Measurements from ENCODE around the gene ST7.

Gene ST7

DNA sequence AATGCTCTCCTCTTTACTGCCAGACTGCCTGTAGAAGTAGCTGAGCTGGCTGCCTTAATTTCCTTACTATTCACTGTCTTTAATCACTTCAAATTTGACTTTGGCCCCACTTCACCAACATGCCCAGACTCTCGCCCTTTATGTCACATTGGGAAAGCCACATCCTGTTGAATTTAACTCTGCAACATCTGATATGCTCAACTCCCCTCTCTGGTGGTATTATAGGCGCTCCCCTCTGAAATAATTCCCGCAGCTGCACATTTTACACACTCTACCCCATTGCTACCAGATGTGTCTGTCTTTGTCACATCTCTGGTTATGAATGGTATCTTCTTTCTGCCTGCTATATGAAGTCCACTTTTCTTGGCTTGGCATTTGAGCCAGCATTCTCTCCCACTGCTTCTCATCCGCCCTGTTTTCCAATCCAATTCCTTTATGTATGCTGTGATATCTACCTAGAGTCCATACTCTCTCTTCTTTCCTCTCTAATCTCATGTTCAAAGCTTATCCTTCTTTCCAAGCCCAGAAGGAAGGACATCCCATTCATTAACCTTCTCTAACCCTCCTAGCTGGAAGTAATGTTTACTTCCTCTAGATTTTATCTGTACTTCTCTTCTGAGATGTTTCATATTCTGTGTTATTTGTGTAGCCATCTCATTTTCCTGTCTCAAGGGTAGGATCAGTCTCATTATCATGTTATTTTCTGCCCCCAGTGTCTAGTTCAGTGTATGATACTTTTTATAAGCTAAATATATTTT lies 134.5 kb downstream of the ST7 start:
- H3K4me3 ChIP-seq (ENCODE audit: low read length): no peak overlapping the region
- no peak for DNase-seq (ENCODE audit: low read depth)
- no peak for TF ChIP-seq CTCF (IDR thresholded peaks at IDR 0.05; ENCODE audit: insufficient read depth, low read depth, low read length, missing control alignments)

GRCh38 chr7:117088623-117089194 lies 135.4 kb downstream of the ST7 start:
- H3K4me3 ChIP-seq (ENCODE audit: low read length): no peak overlapping the region
- no peak for TF ChIP-seq CTCF (IDR thresholded peaks at IDR 0.05; ENCODE audit: insufficient read depth, low read depth, low read length, missing control alignments)
- DNase-seq (ENCODE audit: low read depth): no peak

GRCh38 chr7:117090791-117091190 lies 137.5 kb downstream of the ST7 start:
- TF ChIP-seq CTCF (IDR thresholded peaks at IDR 0.05; ENCODE audit: insufficient read depth, low read depth, low read length, missing control alignments): no peak
- no peak for DNase-seq (ENCODE audit: low read depth)
- no peak overlapping the region for H3K4me3 ChIP-seq (ENCODE audit: low read length)

- H3K4me3 ChIP-seq (ENCODE audit: low read length): no peak overlapping the region
- TF ChIP-seq CTCF (IDR thresholded peaks at IDR 0.05; ENCODE audit: insufficient read depth, low read depth, low read length, missing control alignments): no peak
- no peak for DNase-seq (ENCODE audit: low read depth)
Measured at GRCh38 chr7:117091721-117092120, 138.4 kb downstream of the ST7 start.

GRCh38 chr7:117092785-117093184 lies 139.5 kb downstream of the ST7 start:
- H3K4me3 ChIP-seq (ENCODE audit: low read length): no peak overlapping the region
- no peak for TF ChIP-seq CTCF (IDR thresholded peaks at IDR 0.05; ENCODE audit: insufficient read depth, low read depth, low read length, missing control alignments)
- DNase-seq (ENCODE audit: low read depth): no peak

GRCh38 chr7:117094457-117094856 lies 141.2 kb downstream of the ST7 start:
- TF ChIP-seq CTCF (IDR thresholded peaks at IDR 0.05; ENCODE audit: insufficient read depth, low read depth, low read length, missing control alignments): no peak
- no peak for DNase-seq (ENCODE audit: low read depth)
- H3K4me3 ChIP-seq (ENCODE audit: low read length): no peak overlapping the region

DNA sequence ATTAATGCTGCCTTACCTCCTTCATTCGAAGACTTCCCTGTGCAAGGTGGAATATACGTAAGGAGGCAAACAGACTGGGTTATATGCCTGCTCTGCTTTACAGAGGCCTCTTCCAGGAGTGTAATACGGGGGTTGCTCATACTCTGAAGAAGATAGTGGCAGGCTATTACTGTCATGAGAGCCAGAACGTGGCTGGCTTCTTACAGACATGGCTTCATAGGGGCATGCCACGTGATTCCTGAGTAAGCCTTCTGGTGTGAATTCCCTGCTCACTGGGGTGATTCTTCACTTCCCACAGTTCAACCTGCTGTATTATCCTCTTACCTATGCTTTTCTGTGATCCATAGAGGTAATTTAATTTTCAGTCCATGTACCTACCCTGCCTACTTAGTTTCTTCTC lies 141.8 kb downstream of the ST7 start:
- H3K4me3 ChIP-seq (ENCODE audit: low read length): no peak overlapping the region
- no peak for TF ChIP-seq CTCF (IDR thresholded peaks at IDR 0.05; ENCODE audit: insufficient read depth, low read depth, low read length, missing control alignments)
- DNase-seq (ENCODE audit: low read depth): no peak

Data from epithelial cell of esophagus (primary cell).